CD4-positive, alpha-beta T cell (primary cell): Measurements from ENCODE around the gene SUB1. TPM values are rescaled to one million over a fixed set of nuclear protein-coding genes. Genes with fewer than 3 reads are reported as not detected.
"Not testable (repeated sequence)": the region's sequence is repeated elsewhere in the genome, so short reads cannot be mapped to it uniquely, and the experiment has no call there.

Source experiments
- ATAC-seq: fragments of 200-7000 bp; cut with Tn5 transposase; one replicate; pipeline ENCODE4 v1.10.0; 2022; ENCODE audit warnings: mild to moderate bottlenecking; ENCODE audit not compliant: poor library complexity
- CTCF ChIA-PET: fragments of 350-600 bp; sonication (Branson Sonifier 250); formaldehyde crosslinking; loops from one replicate; lab custom pipeline; 2021; ENCODE audit warnings: antibody characterized with exemption, inconsistent platforms; lab: Charles Lee
- POLR2A ChIA-PET: fragments of 350-600 bp; sonication (Branson Sonifier 250); formaldehyde crosslinking; loops from one replicate; lab custom pipeline; 2021; ENCODE audit warnings: antibody characterized with exemption, inconsistent platforms; lab: Charles Lee
- DNase-seq, 14 experiments: peaks; one replicate each; pipeline ENCODE4 v3.0.0-alpha.2; 2013 to 2020; ENCODE audit warnings: mixed read lengths in 2 of 14
- H3K27ac ChIP-seq, 2 donors: one replicate each; pipeline versions ENCODE4 v1.5.1 to v1.7.0; 2013; ENCODE audit warnings: low read length in 2 of 2, low read depth in 1 of 2, mild to moderate bottlenecking in 1 of 2
- H3K27me3 ChIP-seq, 2 experiments: 1 replicate in 1 of 2; 2 replicates in 1 of 2; pipeline versions ENCODE4 v1.6.1 to v1.7.0; 2013; ENCODE audit warnings: low read length in 2 of 2, control low read depth in 1 of 2, mild to moderate bottlenecking in 1 of 2, moderate library complexity in 1 of 2; ENCODE audit not compliant: insufficient read depth in 2 of 2, control insufficient read depth in 1 of 2
- H3K36me3 ChIP-seq: one replicate; pipeline ENCODE4 v1.6.1; 2013; ENCODE audit warnings: low read length, control low read depth; ENCODE audit not compliant: insufficient read depth
- H3K4me1 ChIP-seq: one replicate; pipeline ENCODE4 v1.6.1; 2013; ENCODE audit warnings: low read length, control low read depth; ENCODE audit not compliant: insufficient read depth
- H3K4me3 ChIP-seq: one replicate; pipeline ENCODE4 v1.5.1; 2013; ENCODE audit warnings: mild to moderate bottlenecking, low read length, moderate library complexity
- H3K9me3 ChIP-seq, 2 experiments: 1 replicate in 1 of 2; 2 replicates in 1 of 2; pipeline versions ENCODE4 v1.6.1 to v1.7.0; 2013; ENCODE audit warnings: low read length in 2 of 2, mild to moderate bottlenecking in 2 of 2, control low read depth in 1 of 2, moderate library complexity in 1 of 2; ENCODE audit not compliant: control insufficient read depth in 1 of 2, insufficient read depth in 1 of 2
- H3K27ac Mint-ChIP-seq: one replicate; pipeline ENCODE4 v1.8.0; 2020; ENCODE audit warnings: mixed read lengths
- H3K27me3 Mint-ChIP-seq: one replicate; pipeline ENCODE4 v1.8.0; 2021; ENCODE audit warnings: mixed read lengths
- H3K36me3 Mint-ChIP-seq: one replicate; pipeline ENCODE4 v1.8.0; 2021; ENCODE audit warnings: low read depth, mixed read lengths
- H3K4me1 Mint-ChIP-seq: one replicate; pipeline ENCODE4 v1.8.0; 2021; ENCODE audit warnings: low read depth, mixed read lengths
- H3K4me3 Mint-ChIP-seq: one replicate; pipeline ENCODE4 v1.8.0; 2020; ENCODE audit warnings: mild to moderate bottlenecking, mixed read lengths
- H3K9me3 Mint-ChIP-seq: one replicate; pipeline ENCODE4 v1.8.0; 2020; ENCODE audit warnings: mixed read lengths
- CTCF ChIP-seq: fragments of 200-600 bp; IDR thresholded peaks from one replicate; pipeline ENCODE4 v1.8.0; 2022; ENCODE audit warnings: antibody characterized with exemption, mild to moderate bottlenecking
- intact Hi-C, 2 experiments: fragments of 100-400 bp; cut with DNase I in 1 of 2; cut with micrococcal nuclease in 1 of 2; formaldehyde crosslinking; loops; one replicate each; pipeline versions ENCODE4 v1.15.1 to v1.9.0; 2023 to 2025; cut with DNase I, micrococcal nuclease
- total RNA-seq, 174 experiments: library from RNA in 2 of 174; stranded (reverse) in 2 of 174; gene quantifications; one replicate each; pipeline ENCODE4 v1.2.3 and lab custom pipeline; 2021 to 2026

Gene SUB1
- total RNA-seq, 2 experiments from 2014 or later, result 327 to 344 TPM

GRCh38 chr5:32627219-32627870 lies 42.0 kb downstream of the SUB1 start:
- no peak overlapping the region for H3K27ac ChIP-seq
- intact Hi-C loops, result no loop called here
- H3K9me3 ChIP-seq, result no peaks in the 10 kb centered on the region
- H3K4me3 Mint-ChIP-seq, result no peak overlapping the region
- H3K27me3 ChIP-seq, result no peaks in the 10 kb centered on the region
- no peaks in the 10 kb centered on the region for H3K36me3 ChIP-seq
- ATAC-seq (no peak), DNase-seq (no peak)
- H3K27me3 Mint-ChIP-seq, result no peaks in the 10 kb centered on the region
- H3K36me3 Mint-ChIP-seq, result no peaks in the 10 kb centered on the region
- ChIA-PET CTCF (no interaction called here), POLR2A (no interaction called here)
- H3K4me1 ChIP-seq, result no peaks in the 10 kb centered on the region
- H3K4me3 ChIP-seq, result no peak overlapping the region
- no peaks in the 10 kb centered on the region for H3K9me3 Mint-ChIP-seq
- TF ChIP-seq CTCF, result no peak
- no peak overlapping the region for H3K27ac Mint-ChIP-seq
- no peaks in the 10 kb centered on the region for H3K4me1 Mint-ChIP-seq

- Histone ChIP-seq H3K27ac (no peak overlapping the region), H3K4me1 (no peaks in the 10 kb centered on the region), H3K9me3 (no peaks in the 10 kb centered on the region), H3K36me3 (no peaks in the 10 kb centered on the region), H3K4me3 (no peak overlapping the region), H3K27me3 (no peaks in the 10 kb centered on the region)
- Mint-ChIP-seq H3K27ac (no peak overlapping the region), H3K4me3 (no peak overlapping the region), H3K36me3 (no peaks in the 10 kb centered on the region), H3K4me1 (no peaks in the 10 kb centered on the region), H3K9me3 (no peaks in the 10 kb centered on the region), H3K27me3 (no peaks in the 10 kb centered on the region)
- DNase-seq, result no peak
- ChIA-PET CTCF (no interaction called here), POLR2A (no interaction called here)
- intact Hi-C loops, result no loop called here
- no peak for ATAC-seq
- no peak for TF ChIP-seq CTCF
Measured at GRCh38 chr5:32628049-32628844, 42.9 kb downstream of the SUB1 start.

GRCh38 chr5:32630867-32631491 lies 45.6 kb downstream of the SUB1 start:
- Histone ChIP-seq H3K4me3 (no peak overlapping the region), H3K4me1 (no peaks in the 10 kb centered on the region), H3K9me3 (no peaks in the 10 kb centered on the region), H3K27ac (no peak overlapping the region), H3K27me3 (no peaks in the 10 kb centered on the region), H3K36me3 (no peaks in the 10 kb centered on the region)
- intact Hi-C loops, result no loop called here
- no peak for DNase-seq
- Mint-ChIP-seq H3K27me3 (no peaks in the 10 kb centered on the region), H3K4me1 (no peaks in the 10 kb centered on the region), H3K27ac (no peak overlapping the region), H3K9me3 (no peaks in the 10 kb centered on the region), H3K36me3 (no peaks in the 10 kb centered on the region), H3K4me3 (no peak overlapping the region)
- ATAC-seq, result no peak
- POLR2A ChIA-PET, result no interaction called here
- no peak for TF ChIP-seq CTCF
- CTCF ChIA-PET, result no interaction called here

- H3K4me3 Mint-ChIP-seq, ATAC-seq, CTCF ChIA-PET, H3K4me3 ChIP-seq, H3K4me1 Mint-ChIP-seq, H3K4me1 ChIP-seq, POLR2A ChIA-PET, H3K27me3 ChIP-seq, H3K9me3 Mint-ChIP-seq, DNase-seq, H3K36me3 Mint-ChIP-seq, H3K36me3 ChIP-seq, H3K27ac ChIP-seq, H3K27me3 Mint-ChIP-seq, intact Hi-C loops, H3K9me3 ChIP-seq, H3K27ac Mint-ChIP-seq: not testable (repeated sequence)
Measured at GRCh38 chr5:32633017-32633416, 47.7 kb downstream of the SUB1 start.
